ENCODE measurements around the gene ZNF500. TPM values are rescaled to one million over a fixed set of nuclear protein-coding genes. Genes with fewer than 3 reads are reported as not detected.

Gene ZNF500
- total RNA-seq, 1 donor from 2014 or later, result 16.5 TPM

DNA sequence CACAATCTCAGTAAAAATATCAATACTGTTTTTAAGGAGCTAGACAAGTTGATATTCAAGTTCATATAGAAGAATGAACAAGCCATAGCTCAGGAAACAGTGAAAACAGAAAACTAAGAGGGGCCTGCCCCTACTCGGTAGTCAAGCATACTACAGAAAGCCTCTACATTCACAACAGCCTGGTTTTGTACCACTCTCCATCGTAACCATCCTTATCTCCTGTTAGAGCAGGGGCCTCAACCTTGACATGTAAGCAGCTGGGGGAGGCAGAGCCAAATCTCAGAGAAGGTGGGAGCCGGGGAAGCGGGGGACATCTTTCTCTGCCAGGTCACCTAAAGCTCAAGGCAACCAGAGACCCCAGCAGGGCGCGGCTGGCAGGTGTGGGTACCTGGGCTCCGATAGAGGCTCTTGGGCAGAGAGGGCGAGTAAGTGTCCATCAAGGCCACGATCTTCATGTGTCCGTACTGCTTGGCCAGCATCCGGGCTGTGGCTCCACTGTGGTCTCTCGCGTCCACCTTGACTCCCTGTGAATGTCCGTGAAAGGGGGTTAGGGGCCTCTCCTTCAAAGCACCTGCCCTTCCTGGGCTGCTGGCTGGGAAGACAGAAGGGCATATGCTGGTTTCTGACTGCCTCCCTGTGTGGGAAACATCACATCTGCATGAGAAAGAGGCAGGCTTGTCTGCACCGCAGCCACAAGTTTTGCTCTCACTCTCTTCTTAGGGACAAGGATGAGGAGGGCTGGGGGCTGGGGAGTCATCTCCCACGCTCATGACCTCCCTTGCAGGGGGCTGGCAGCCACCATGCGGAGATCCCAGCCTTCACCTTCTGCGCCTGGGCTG, 53.1 kb downstream of the ZNF500 start:
- intact Hi-C loops (cut with micrococcal nuclease), result no loop called here

DNA sequence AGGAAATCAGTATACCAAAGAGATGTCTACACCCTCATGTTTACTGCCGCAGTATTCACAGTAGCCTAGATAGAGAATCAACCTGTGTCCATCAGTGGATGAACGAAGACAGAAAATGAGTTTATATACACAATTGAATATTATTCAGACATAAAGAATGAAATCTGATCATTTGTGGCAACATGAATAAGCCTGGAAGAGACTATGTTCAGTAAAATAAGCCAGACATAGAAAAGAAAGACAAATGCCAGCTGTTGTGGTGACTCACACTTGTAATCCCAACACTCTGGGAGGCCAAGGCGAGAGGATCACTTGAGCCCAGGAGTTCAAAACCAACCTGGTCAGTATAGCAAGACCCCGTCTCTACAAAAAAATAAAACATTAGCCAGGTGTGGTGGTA, 57.5 kb downstream of the ZNF500 start:
- intact Hi-C loops (cut with micrococcal nuclease), result no loop called here

DNA sequence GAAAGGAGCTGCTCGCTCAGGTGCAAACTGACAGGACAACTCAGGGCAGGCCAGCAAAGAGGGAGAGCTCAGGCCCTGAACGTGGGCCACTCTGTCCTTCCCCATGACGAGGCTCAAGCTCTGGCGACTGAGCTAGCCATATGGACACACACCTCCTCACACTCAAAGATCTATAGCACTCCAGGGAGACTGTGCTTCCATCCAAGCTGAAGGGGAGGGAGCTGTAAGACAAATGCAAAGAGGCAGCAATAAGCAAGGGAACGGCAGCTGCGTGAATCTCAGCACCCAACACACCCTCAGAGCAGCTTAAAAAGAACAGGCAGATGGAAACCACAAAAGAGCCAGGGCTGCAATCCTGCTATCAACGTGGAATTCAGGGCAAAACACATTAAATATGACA, 60.1 kb downstream of the ZNF500 start:
- intact Hi-C loops (cut with micrococcal nuclease), result no loop called here

- intact Hi-C loops (cut with micrococcal nuclease), result no loop called here
These were observed 62.0 kb downstream of the ZNF500 start for GRCh38 chr16:4704913-4705312.

- intact Hi-C loops (cut with micrococcal nuclease), result no loop called here
These were observed 62.5 kb downstream of the ZNF500 start for GRCh38 chr16:4704491-4704890.

- intact Hi-C loops (cut with micrococcal nuclease), result no loop called here
These were observed 63.1 kb downstream of the ZNF500 start for GRCh38 chr16:4703906-4704305.

- intact Hi-C loops (cut with micrococcal nuclease), result no loop called here
These were observed 64.5 kb downstream of the ZNF500 start for GRCh38 chr16:4702466-4702808.

DNA sequence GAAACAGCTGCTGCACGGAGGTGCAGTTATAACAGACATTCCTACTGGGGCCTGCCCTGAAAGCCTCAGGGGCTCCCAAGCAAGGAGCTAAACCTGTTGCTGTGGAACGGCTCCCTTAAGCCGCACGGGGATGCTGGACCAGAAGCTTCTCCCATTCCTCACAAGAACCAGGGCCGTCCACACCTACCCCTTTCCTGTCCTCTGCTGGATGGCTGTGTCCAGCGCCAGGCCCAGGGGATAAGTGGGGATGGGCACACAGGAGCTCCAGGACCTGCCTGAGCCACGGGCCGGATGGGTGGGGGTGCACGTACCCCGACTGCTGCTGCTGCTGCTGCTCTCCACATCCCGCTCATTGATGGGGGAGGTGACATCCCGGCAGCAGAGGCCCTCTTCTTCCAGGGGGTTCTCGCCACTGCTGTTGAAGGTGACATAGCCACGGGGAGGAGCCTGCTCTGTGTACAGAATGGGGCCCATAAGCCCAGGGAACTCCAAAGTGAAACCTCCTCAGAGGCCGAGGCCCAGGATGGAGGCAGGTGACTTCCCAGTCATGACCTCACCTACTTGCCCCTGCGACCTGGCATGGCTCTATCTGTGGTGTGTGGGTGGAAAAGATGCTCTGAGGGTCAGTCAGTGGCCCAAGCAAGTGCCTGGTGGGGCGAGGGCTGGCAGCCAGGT, 65.0 kb downstream of the ZNF500 start:
- intact Hi-C loops (cut with micrococcal nuclease), result no loop called here

DNA sequence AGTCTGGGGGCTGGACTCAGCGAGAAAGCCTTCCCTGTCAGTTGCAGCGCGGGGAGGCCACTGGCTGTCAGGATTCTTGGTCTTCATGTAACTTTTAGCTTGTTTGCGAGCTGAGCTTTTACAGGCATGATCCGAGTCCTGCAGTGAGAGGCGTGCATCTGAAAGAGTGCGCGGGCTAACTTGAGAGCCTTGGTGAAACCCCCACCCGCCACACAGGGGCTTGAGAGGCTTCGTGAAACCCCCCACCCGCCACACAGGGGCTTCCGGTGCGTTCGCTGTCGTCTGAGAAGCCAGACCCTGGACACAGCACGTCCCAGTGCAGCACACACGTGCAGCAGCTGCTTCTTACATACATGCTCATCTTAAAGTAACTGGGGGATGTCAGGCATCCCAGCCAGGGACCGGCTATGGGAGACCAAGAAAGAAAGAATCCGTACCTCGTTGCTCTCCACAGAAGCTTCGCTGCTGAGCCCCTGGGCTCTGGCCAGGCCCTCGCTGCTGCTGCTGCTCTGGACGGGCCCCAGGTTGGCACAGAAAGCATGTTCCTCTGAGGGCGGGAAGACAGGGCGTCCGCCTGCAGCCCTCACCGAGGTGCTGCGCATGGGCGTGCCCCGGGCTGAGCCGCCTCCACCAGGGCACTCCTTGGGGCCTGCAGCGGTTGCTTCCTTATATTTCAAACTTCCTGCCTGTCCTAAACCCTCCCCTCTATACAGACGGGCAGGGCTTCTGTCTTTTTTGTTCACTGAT, 65.8 kb downstream of the ZNF500 start:
- intact Hi-C loops (cut with micrococcal nuclease), result no loop called here

- intact Hi-C loops (cut with micrococcal nuclease), result no loop called here
These were observed 66.5 kb downstream of the ZNF500 start for GRCh38 chr16:4700380-4700996.

DNA sequence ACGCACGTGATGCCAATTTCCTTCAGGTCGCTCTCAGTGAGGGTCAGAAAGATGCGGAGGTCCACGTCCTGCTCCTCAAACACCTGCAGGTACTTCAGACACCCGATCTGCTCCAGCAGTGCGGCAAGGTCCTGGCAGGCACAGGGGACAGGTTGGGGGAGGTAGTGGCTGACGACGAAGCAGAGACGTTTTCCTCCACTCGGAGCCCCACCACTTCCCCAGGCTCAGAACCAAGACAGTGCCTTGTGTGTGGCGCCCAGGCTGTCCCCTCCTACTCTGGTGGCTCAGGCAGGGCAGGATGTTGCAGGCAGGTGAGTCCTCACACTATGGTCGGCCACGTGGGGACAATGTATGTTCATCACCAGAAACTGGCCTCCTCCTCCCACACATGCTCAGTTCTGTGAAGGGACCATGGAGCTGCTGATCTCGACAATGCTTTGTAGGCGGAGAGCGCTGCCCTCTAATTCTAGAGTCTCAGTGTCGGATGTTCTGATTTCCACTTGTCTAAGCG, 67.9 kb downstream of the ZNF500 start:
- intact Hi-C loops (cut with micrococcal nuclease), result no loop called here

- intact Hi-C loops (cut with micrococcal nuclease), result no loop called here
These were observed 68.5 kb downstream of the ZNF500 start for GRCh38 chr16:4698321-4699045.

Other genes with a start within 250 kb of the ZNF500 start
- gene CDIP1, start 228.4 kb downstream of the ZNF500 start, total RNA-seq, result 34.9 and 36.9 TPM in 2 replicates
- gene C16orf96, start 210.8 kb downstream of the ZNF500 start, total RNA-seq, result 0.07 and 0.15 TPM in 2 replicates
- gene UBALD1, start 152.3 kb downstream of the ZNF500 start, total RNA-seq, result 22.0 TPM in 2 replicates
- gene MGRN1, start 142.3 kb downstream of the ZNF500 start, total RNA-seq, result 108 and 113 TPM in 2 replicates
- 43.2 and 45.3 TPM in 2 replicates for gene NUDT16L1, start 73.6 kb downstream of the ZNF500 start, total RNA-seq
- gene ANKS3, start 32.9 kb downstream of the ZNF500 start, total RNA-seq, result 17.2 and 17.9 TPM in 2 replicates
- gene DNAAF8, start 32.6 kb downstream of the ZNF500 start, total RNA-seq, result 0.56 TPM in 1 of 2 replicates, not detected in the other
- not detected in 2 replicates for gene SEPTIN12, start 21.2 kb upstream of the ZNF500 start, total RNA-seq
- not detected in 2 replicates for gene SMIM22, start 28.2 kb upstream of the ZNF500 start, total RNA-seq
- 5.5 and 6.2 TPM in 2 replicates for gene ROGDI, start 35.5 kb upstream of the ZNF500 start, total RNA-seq
- 115 and 120 TPM in 2 replicates for gene GLYR1, start 80.1 kb upstream of the ZNF500 start, total RNA-seq
- gene UBN1, start 80.3 kb upstream of the ZNF500 start, total RNA-seq, result 42.1 and 45.4 TPM in 2 replicates
- gene PPL, start 170.0 kb upstream of the ZNF500 start, total RNA-seq, result not detected in 2 replicates
- not detected in 2 replicates for gene SEC14L5, start 191.2 kb upstream of the ZNF500 start, total RNA-seq

Data from T-helper 1 cell treated with Interleukin-12 subunit alpha and Interleukin-12 subunit beta and Interleukin-4 antibody, amounts not matched to agents 30 ng/mL and 1 ng/mL, for 36 hours (primary cell).